ENCODE measurements around the gene GNG14. TPM values are rescaled to one million over a fixed set of nuclear protein-coding genes. Genes with fewer than 3 reads are reported as not detected.

The GNG14 gene
- total and polyA plus RNA-seq, 2 donors (not counting 1 experiment from before 2014, with no cell fraction given) = not detected

GRCh38 chr19:12733369-12734214, 45.8 kb downstream of the GNG14 start:
- Histone ChIP-seq H3K4me1 (ENCODE audit: control insufficient read depth, extremely low read depth, insufficient read depth, low read length) (peaks cover 13% of the 10 kb centered on the region), H3K9me3 (ENCODE audit: control insufficient read depth, insufficient read depth, low read depth, low read length) (no peaks in the 10 kb centered on the region), H3K9ac (ENCODE audit: insufficient read depth, low read length) (peak overlapping the region; percentile 99), H3K4me2 (ENCODE audit: extremely low read depth, insufficient read depth, low read length) (peak overlapping the region; percentile 96), H3K27ac (ENCODE audit: insufficient read depth, low read length) (peak overlapping the region; percentile 95), H3K36me3 (ENCODE audit: control insufficient read depth, insufficient read depth, low read length) (peaks cover 19% of the 10 kb centered on the region), H4K20me1 (ENCODE audit: control insufficient read depth, extremely low read depth, insufficient read depth, low read length) (no peaks in the 10 kb centered on the region), H3K4me3 (replicated peaks in 1 of 4; ENCODE audit: control extremely low read depth in 1 of 4, insufficient read depth in 1 of 4, low read depth in 3 of 4, low read length in 4 of 4) (peak overlapping the region; percentile 93 to 100 (median 98)), H3K79me2 (ENCODE audit: control insufficient read depth, insufficient read depth, low read length) (peaks cover 60% of the 10 kb centered on the region), H2AFZ (ENCODE audit: low read length) (no peak overlapping the region), H3K27me3 (ENCODE audit: control insufficient read depth, insufficient read depth, low read length) (no peaks in the 10 kb centered on the region)
- TF ChIP-seq CTCF (conservative IDR thresholded peaks at IDR 0.05 in 1 of 2, IDR thresholded peaks at IDR 0.05 in 1 of 2; ENCODE audit: low read depth in 1 of 2, low read length in 2 of 2) = peak; percentile 40 to 44
- no peak for TF ChIP-seq EZH2 (IDR thresholded peaks at IDR 0.05; ENCODE audit: low read length, missing control alignments)
- DNase-seq (ENCODE audit: low read depth in 2 of 2) = peak; percentile 45 to 62

GRCh38 chr19:12736995-12737834, 49.4 kb downstream of the GNG14 start, which contains the start of gene GET3:
Gene GET3, plus strand, starts transcription at chr19:12737497. Its CDS starts 9 bp downstream, at chr19:12737506.
- Histone ChIP-seq H3K4me3 (replicated peaks in 1 of 4; ENCODE audit: control extremely low read depth in 1 of 4, insufficient read depth in 1 of 4, low read depth in 3 of 4, low read length in 4 of 4) (peak within 1 kb of the TSS; percentile 72 to 87 (median 84)), H3K9ac (ENCODE audit: insufficient read depth, low read length) (peak within 1 kb of the TSS; percentile 75), H3K27me3 (ENCODE audit: control insufficient read depth, insufficient read depth, low read length) (no peaks in the 10 kb centered on the region), H2AFZ (ENCODE audit: low read length) (peak within 1 kb of the TSS; percentile 81), H4K20me1 (ENCODE audit: control insufficient read depth, extremely low read depth, insufficient read depth, low read length) (no peaks in the 10 kb centered on the region), H3K27ac (ENCODE audit: insufficient read depth, low read length) (peak within 1 kb of the TSS; percentile 93), H3K79me2 (ENCODE audit: control insufficient read depth, insufficient read depth, low read length) (peaks cover 37% of the 10 kb centered on the region), H3K36me3 (ENCODE audit: control insufficient read depth, insufficient read depth, low read length) (no peaks in the 10 kb centered on the region), H3K4me2 (ENCODE audit: extremely low read depth, insufficient read depth, low read length) (peak within 1 kb of the TSS; percentile 87), H3K9me3 (ENCODE audit: control insufficient read depth, insufficient read depth, low read depth, low read length) (no peaks in the 10 kb centered on the region), H3K4me1 (ENCODE audit: control insufficient read depth, extremely low read depth, insufficient read depth, low read length) (peaks cover 13% of the 10 kb centered on the region)
- peak; percentile 100 for DNase-seq (ENCODE audit: low read depth in 2 of 2)
- TF ChIP-seq EZH2 (IDR thresholded peaks at IDR 0.05; ENCODE audit: low read length, missing control alignments) (no peak), CTCF (conservative IDR thresholded peaks at IDR 0.05 in 1 of 2, IDR thresholded peaks at IDR 0.05 in 1 of 2; ENCODE audit: low read depth in 1 of 2, low read length in 2 of 2) (no peak)

- Histone ChIP-seq H3K4me2 (ENCODE audit: extremely low read depth, insufficient read depth, low read length) (peak overlapping the region; percentile 87), H3K27ac (ENCODE audit: insufficient read depth, low read length) (peak overlapping the region; percentile 93), H3K79me2 (ENCODE audit: control insufficient read depth, insufficient read depth, low read length) (peaks cover 31% of the 10 kb centered on the region), H3K4me1 (ENCODE audit: control insufficient read depth, extremely low read depth, insufficient read depth, low read length) (peaks cover 8% of the 10 kb centered on the region), H2AFZ (ENCODE audit: low read length) (no peak overlapping the region), H3K36me3 (ENCODE audit: control insufficient read depth, insufficient read depth, low read length) (no peaks in the 10 kb centered on the region), H3K9ac (ENCODE audit: insufficient read depth, low read length) (peak overlapping the region; percentile 75), H3K4me3 (replicated peaks in 1 of 4; ENCODE audit: control extremely low read depth in 1 of 4, insufficient read depth in 1 of 4, low read depth in 3 of 4, low read length in 4 of 4) (peak overlapping the region; percentile 72 to 87 (median 84)), H4K20me1 (ENCODE audit: control insufficient read depth, extremely low read depth, insufficient read depth, low read length) (no peaks in the 10 kb centered on the region), H3K27me3 (ENCODE audit: control insufficient read depth, insufficient read depth, low read length) (no peaks in the 10 kb centered on the region), H3K9me3 (ENCODE audit: control insufficient read depth, insufficient read depth, low read depth, low read length) (no peaks in the 10 kb centered on the region)
- no peak for DNase-seq (ENCODE audit: low read depth in 2 of 2)
- TF ChIP-seq EZH2 (IDR thresholded peaks at IDR 0.05; ENCODE audit: low read length, missing control alignments) (no peak), CTCF (conservative IDR thresholded peaks at IDR 0.05 in 1 of 2, IDR thresholded peaks at IDR 0.05 in 1 of 2; ENCODE audit: low read depth in 1 of 2, low read length in 2 of 2) (no peak)
Measured at GRCh38 chr19:12737835-12738351, 50.1 kb downstream of the GNG14 start.

Measured in fibroblast of lung (primary cell).